PC-9 (cell line): ENCODE data around the gene PRR30. TPM values are rescaled to one million over a fixed set of nuclear protein-coding genes. Genes with fewer than 3 reads are reported as not detected.
"Not testable (repeated sequence)": the region's sequence is repeated elsewhere in the genome, so short reads cannot be mapped to it uniquely, and the experiment has no call there.

ENCODE experiments used
- BruUV-seq: library from RNA; stranded (reverse); fragments of 400-500 nt; replicated peaks from 2 replicates; lab custom pipeline; 2021; lab: Mats Ljungman, UMichigan
- CTCF ChIA-PET: fragments of 300-600 bp; sonication (Branson Sonifier 250); formaldehyde crosslinking; loops from one replicate; lab custom pipeline; 2022; ENCODE audit warnings: antibody characterized with exemption; lab: Charles Lee
- POLR2A ChIA-PET: fragments of 300-600 bp; sonication (Branson Sonifier 250); formaldehyde crosslinking; loops from one replicate; lab custom pipeline; 2022; ENCODE audit warnings: antibody characterized with exemption; ENCODE audit not compliant: unreplicated experiment; lab: Charles Lee
- DNase-seq, 2 experiments: peaks; one replicate each; pipeline versions ENCODE4 v3.0.0 to v3.0.0-alpha.2; 2015 to 2022; ENCODE audit warnings: mixed read lengths in 1 of 2
- H2AFZ ChIP-seq: fragments of 200-600 bp; sonication (generic); 2 replicates; pipeline ENCODE4 v1.8.1; 2017; ENCODE audit warnings: antibody characterized with exemption
- H3F3A ChIP-seq: fragments of 200-600 bp; sonication (generic); 2 replicates; pipeline ENCODE4 v1.8.1; 2017; ENCODE audit warnings: antibody characterized with exemption, mild to moderate bottlenecking, low read depth; ENCODE audit not compliant: insufficient read depth
- H3K27ac ChIP-seq: fragments of 200-600 bp; sonication (generic); 2 replicates; pipeline ENCODE4 v1.6.1; 2016; ENCODE audit warnings: mixed run types
- H3K27me3 ChIP-seq: fragments of 200-600 bp; sonication (generic); 2 replicates; pipeline ENCODE4 v1.6.1; 2016; ENCODE audit warnings: low read depth, mixed run types; ENCODE audit not compliant: insufficient read depth
- H3K36me3 ChIP-seq: fragments of 200-600 bp; sonication (generic); 2 replicates; pipeline ENCODE4 v1.6.1; 2016; ENCODE audit warnings: low read depth, mixed run types
- H3K4me1 ChIP-seq: fragments of 200-600 bp; sonication (generic); replicated peaks from 2 replicates; pipeline ENCODE4 v1.6.1; 2016; ENCODE audit warnings: mixed run types; ENCODE audit not compliant: insufficient read depth
- H3K4me2 ChIP-seq: fragments of 200-600 bp; sonication (generic); 2 replicates; pipeline ENCODE4 v1.6.1; 2017; ENCODE audit warnings: mixed run types
- H3K4me3 ChIP-seq: fragments of 200-600 bp; sonication (generic); 2 replicates; pipeline ENCODE4 v1.6.1; 2016; ENCODE audit warnings: mixed run types
- H3K79me2 ChIP-seq: fragments of 200-600 bp; sonication (generic); 2 replicates; pipeline ENCODE4 v1.6.1; 2017; ENCODE audit warnings: low read depth, mixed run types
- H3K9me2 ChIP-seq: fragments of 200-600 bp; sonication (generic); 2 replicates; pipeline ENCODE4 v1.8.1; 2017; ENCODE audit warnings: mild to moderate bottlenecking; ENCODE audit not compliant: insufficient read depth
- H3K9me3 ChIP-seq: fragments of 200-600 bp; sonication (generic); 2 replicates; pipeline ENCODE4 v1.8.1; 2016; ENCODE audit warnings: low read depth; ENCODE audit not compliant: insufficient read depth
- H4K20me1 ChIP-seq: fragments of 200-600 bp; sonication (generic); 2 replicates; pipeline ENCODE4 v1.8.1; 2017; ENCODE audit not compliant: insufficient read depth
- EZH2 ChIP-seq: fragments of 200-600 bp; sonication (generic); IDR thresholded peaks from 2 replicates; pipeline ENCODE4 v1.8.0; 2017; ENCODE audit warnings: antibody characterized with exemption, low read depth
- intact Hi-C: fragments of 100-400 bp; cut with micrococcal nuclease; formaldehyde crosslinking; loops from one replicate; pipeline ENCODE4 v1.10.0; 2022; ENCODE audit not compliant: unreplicated experiment
- total RNA-seq: library from RNA; stranded (reverse); gene quantifications from 2 replicates; pipeline ENCODE4 v1.2.3, GENCODE V29; 2021
- TF ChIP-seq, protein P1 (sequence below): fragments of 200-600 bp; sonication (generic); conservative IDR thresholded peaks from 2 replicates; pipeline ENCODE4 v1.6.1; 2017; ENCODE audit warnings: mixed run types, antibody characterized with exemption, mild to moderate bottlenecking, moderate library complexity

The PRR30 gene
- total RNA-seq, 1 experiment from 2014 or later = not detected

DNA sequence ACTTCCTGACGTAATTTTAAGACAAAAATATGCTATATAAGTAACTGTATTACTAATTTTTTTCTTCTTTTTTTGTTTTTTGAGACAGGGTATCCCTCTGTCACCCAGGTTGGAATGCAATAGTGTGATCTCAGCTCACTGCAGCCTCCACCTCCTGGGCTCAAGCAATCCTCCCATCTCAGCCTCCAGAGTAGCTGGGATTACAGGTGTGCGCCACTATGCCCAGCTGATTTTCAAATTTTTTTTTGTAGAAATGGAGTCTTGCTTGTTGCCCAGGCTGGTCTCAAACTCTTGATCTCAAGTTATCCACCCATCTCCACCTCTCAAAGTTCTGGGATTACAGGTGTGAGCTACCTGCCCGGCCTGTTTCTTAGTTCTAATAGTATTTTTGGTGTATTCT is 39.3 kb upstream of the PRR30 start:
- Histone ChIP-seq H3K27me3 (peaks cover 17% of the 10 kb centered on the region; the same call in 1 of the 2 replicates), H3K9me2 (no peaks in the 10 kb centered on the region), H2AFZ (no peak overlapping the region), H3K9me3 (no peaks in the 10 kb centered on the region), H3K4me2 (no peak overlapping the region), H3K27ac (no peak overlapping the region), H3K4me3 (no peak overlapping the region), H3K36me3 (no peaks in the 10 kb centered on the region), H3K79me2 (no peaks in the 10 kb centered on the region), H3K4me1 (no peaks in the 10 kb centered on the region), H4K20me1 (no peaks in the 10 kb centered on the region), H3F3A (no peaks in the 10 kb centered on the region)
- BruUV-seq = no TSS peak
- CTCF ChIA-PET = no interaction called here
- DNase-seq = no peak
- TF ChIP-seq EZH2 = no peak
- TF ChIP-seq, protein P1, sequence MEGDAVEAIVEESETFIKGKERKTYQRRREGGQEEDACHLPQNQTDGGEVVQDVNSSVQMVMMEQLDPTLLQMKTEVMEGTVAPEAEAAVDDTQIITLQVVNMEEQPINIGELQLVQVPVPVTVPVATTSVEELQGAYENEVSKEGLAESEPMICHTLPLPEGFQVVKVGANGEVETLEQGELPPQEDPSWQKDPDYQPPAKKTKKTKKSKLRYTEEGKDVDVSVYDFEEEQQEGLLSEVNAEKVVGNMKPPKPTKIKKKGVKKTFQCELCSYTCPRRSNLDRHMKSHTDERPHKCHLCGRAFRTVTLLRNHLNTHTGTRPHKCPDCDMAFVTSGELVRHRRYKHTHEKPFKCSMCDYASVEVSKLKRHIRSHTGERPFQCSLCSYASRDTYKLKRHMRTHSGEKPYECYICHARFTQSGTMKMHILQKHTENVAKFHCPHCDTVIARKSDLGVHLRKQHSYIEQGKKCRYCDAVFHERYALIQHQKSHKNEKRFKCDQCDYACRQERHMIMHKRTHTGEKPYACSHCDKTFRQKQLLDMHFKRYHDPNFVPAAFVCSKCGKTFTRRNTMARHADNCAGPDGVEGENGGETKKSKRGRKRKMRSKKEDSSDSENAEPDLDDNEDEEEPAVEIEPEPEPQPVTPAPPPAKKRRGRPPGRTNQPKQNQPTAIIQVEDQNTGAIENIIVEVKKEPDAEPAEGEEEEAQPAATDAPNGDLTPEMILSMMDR = no peak
- intact Hi-C loops = no loop called here
- POLR2A ChIA-PET = no interaction called here

DNA sequence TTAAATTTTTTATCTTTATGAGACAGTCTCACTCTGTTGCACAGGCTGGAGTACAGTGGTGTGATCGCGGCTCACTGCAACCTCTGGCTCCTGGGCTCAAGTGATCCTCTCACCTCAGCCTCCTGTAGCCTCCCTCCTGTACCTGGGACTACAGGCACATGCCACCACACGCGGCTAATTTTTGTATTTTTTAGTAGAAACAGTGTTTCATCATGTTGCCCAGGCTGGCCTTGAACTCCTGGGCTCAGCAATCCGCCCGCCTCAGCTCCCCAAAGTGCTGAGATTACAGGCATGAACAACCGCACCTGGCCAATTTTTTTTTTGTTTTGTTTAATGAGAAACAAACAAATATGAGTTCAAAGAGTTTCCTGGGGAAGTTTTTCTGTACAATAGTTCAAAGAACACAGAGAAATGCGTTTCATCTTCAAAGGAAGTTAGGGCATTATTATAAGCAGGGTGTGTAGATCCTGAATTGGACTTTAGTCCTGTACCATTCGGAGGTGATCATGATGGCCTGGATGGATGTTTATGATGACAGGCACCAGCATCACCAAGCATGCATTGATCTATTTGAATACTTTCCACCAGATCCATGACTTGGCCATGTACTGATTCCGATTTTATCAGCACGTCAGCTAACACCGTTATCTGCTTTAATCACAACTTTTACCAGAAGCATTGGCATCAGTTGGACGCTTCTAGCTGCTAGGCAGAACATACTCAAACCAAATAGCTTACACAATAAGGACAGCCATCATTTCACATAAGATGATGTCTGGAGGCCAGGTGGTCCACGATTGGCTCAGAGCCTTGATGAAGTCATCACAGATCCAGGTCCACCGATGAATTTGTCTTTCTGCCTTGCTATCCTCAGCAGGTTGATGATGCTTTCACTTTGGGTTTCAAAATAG is 38.5 kb upstream of the PRR30 start:
- no peak overlapping the region for H3K4me3 ChIP-seq
- no peaks in the 10 kb centered on the region for H3K9me3 ChIP-seq
- no peaks in the 10 kb centered on the region for H3F3A ChIP-seq
- no peak overlapping the region for H2AFZ ChIP-seq
- ChIA-PET CTCF (no interaction called here), POLR2A (no interaction called here)
- BruUV-seq = no TSS peak
- H4K20me1 ChIP-seq = no peaks in the 10 kb centered on the region
- no peak overlapping the region for H3K4me2 ChIP-seq
- TF ChIP-seq EZH2 = no peak
- TF ChIP-seq, protein P1 = no peak
- H3K79me2 ChIP-seq = no peaks in the 10 kb centered on the region
- no peaks in the 10 kb centered on the region for H3K36me3 ChIP-seq
- no peak for DNase-seq
- H3K9me2 ChIP-seq = no peaks in the 10 kb centered on the region
- H3K27me3 ChIP-seq = peaks cover 17% of the 10 kb centered on the region; the same call in 1 of the 2 replicates
- H3K4me1 ChIP-seq = no peaks in the 10 kb centered on the region
- intact Hi-C loops = no loop called here
- H3K27ac ChIP-seq = no peak overlapping the region

DNA sequence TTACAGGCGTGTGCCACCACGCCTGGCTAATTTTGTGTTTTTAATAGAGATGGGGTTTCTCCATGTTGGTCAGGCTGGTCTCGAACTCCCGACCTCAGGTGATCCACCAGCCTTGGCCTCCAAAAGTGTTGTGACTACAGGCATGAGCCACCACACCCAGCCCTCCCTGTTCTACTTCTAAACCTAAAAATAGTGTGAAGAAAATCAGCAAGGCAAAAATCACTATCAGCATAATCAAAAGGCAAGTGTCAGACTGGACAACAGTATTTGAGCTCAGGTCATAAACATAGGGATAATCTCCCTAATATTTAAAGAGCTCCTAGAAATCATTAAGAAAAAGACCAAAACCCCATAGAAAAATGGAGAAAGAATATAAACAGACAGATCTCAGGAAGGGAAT is 36.6 kb upstream of the PRR30 start:
- H3K4me2 ChIP-seq, H4K20me1 ChIP-seq, H3F3A ChIP-seq, H3K36me3 ChIP-seq, H3K9me3 ChIP-seq, H3K4me3 ChIP-seq, H3K4me1 ChIP-seq, POLR2A ChIA-PET, H3K27ac ChIP-seq, intact Hi-C loops, DNase-seq, H2AFZ ChIP-seq, BruUV-seq, H3K9me2 ChIP-seq, H3K79me2 ChIP-seq: not testable (repeated sequence)
- H3K27me3 ChIP-seq = peaks cover 17% of the 10 kb centered on the region; the same call in 1 of the 2 replicates
- CTCF ChIA-PET = interaction anchor here (0.5 kb wide), 1 partner anchor 9 kb away, joined by 3 read pairs; no protein-coding TSS in a partner anchor
